HCT116 (cell line): ENCODE results near the gene SURF6.

Experiments
- ATF3 ChIP-seq: IDR thresholded peaks from 2 replicates; pipeline ENCODE4 v1.6.1; 2012
- CBX3 ChIP-seq: IDR thresholded peaks from 2 replicates; pipeline ENCODE4 v1.6.1; 2012; ENCODE audit warnings: low read depth
- CTCF ChIP-seq, 3 experiments: fragments of 200-600 bp in 1 of 3; sonication (generic) in 1 of 3; IDR thresholded peaks in 2 of 3; conservative IDR thresholded peaks in 1 of 3; 2 replicates each; pipeline ENCODE4 v1.5.1; 2012 to 2017; ENCODE audit warnings: low read depth in 2 of 3, low read length in 2 of 3, antibody characterized with exemption in 1 of 3, borderline replicate concordance in 1 of 3, control low read depth in 1 of 3, mild to moderate bottlenecking in 1 of 3, mixed read lengths in 1 of 3, mixed run types in 1 of 3, moderate library complexity in 1 of 3; ENCODE audit not compliant: insufficient read depth in 1 of 3
- EZH2 ChIP-seq: fragments of 200-600 bp; sonication (generic); IDR thresholded peaks from 2 replicates; pipeline ENCODE4 v1.6.1; 2017; ENCODE audit warnings: antibody characterized with exemption, mixed run types
- EZH2phosphoT487 ChIP-seq: fragments of 200-600 bp; IDR thresholded peaks from 2 replicates; pipeline ENCODE4 v1.6.1; 2018; ENCODE audit warnings: antibody characterized with exemption, borderline replicate concordance
- MAX ChIP-seq: IDR thresholded peaks from 2 replicates; pipeline ENCODE4 v1.6.1; 2012
- POLR2A ChIP-seq: IDR thresholded peaks from 2 replicates; pipeline ENCODE4 v1.7.0; 2011; ENCODE audit warnings: borderline replicate concordance; ENCODE audit not compliant: insufficient read depth, insufficient read length; ENCODE audit errors: extremely low read depth
- POLR2AphosphoS5 ChIP-seq: IDR thresholded peaks from 2 replicates; pipeline ENCODE4 v1.6.1; 2011; ENCODE audit warnings: mild to moderate bottlenecking, low read depth, low read length, moderate library complexity
- REST ChIP-seq: IDR thresholded peaks from 2 replicates; pipeline ENCODE4 v1.6.1; 2012; ENCODE audit warnings: low read depth
- SIN3A ChIP-seq: IDR thresholded peaks from 2 replicates; pipeline ENCODE4 v1.6.1; 2012; ENCODE audit warnings: low read depth
- YY1 ChIP-seq: IDR thresholded peaks from 2 replicates; pipeline ENCODE4 v1.6.1; 2011; ENCODE audit warnings: low read length, low read depth, moderate library complexity, mild to moderate bottlenecking; ENCODE audit not compliant: insufficient replicate concordance; ENCODE audit errors: extremely low read depth
- ZBTB33 ChIP-seq: IDR thresholded peaks from 2 replicates; pipeline ENCODE4 v1.6.1; 2011; ENCODE audit warnings: mild to moderate bottlenecking, low read length, moderate library complexity; ENCODE audit not compliant: insufficient replicate concordance; ENCODE audit errors: extremely low read depth

GRCh38 chr9:133375116-133375723 lies 39.2 kb upstream of the SURF6 start:
- TF ChIP-seq EZH2 (no peak), CTCF (IDR thresholded peaks at IDR 0.05 in 2 of 3, conservative IDR thresholded peaks at IDR 0.05 in 1 of 3; ENCODE audit: borderline replicate concordance in 1 of 3, insufficient read depth in 1 of 3, low read depth in 2 of 3, low read length in 2 of 3) (no peak), CBX3 (no peak), ZBTB33 (no peak), YY1 (no peak), SIN3A (no peak), MAX (no peak), REST (no peak), EZH2phosphoT487 (no peak), POLR2A (no peak), POLR2AphosphoS5 (no peak), ATF3 (no peak)
